Heart left ventricle (tissue), 16 donors: ENCODE results near the gene SLC5A2. TPM values are rescaled to one million over a fixed set of nuclear protein-coding genes. Genes with fewer than 3 reads are reported as not detected.

Experiments
- ATAC-seq, 4 donors: fragments of 200-7000 bp; cut with Tn5 transposase; one replicate each; pipeline ENCODE4 v1.9.1; 2020 to 2022; ENCODE audit warnings: moderate library complexity in 4 of 4, mild to moderate bottlenecking in 3 of 4, moderate number of reproducible peaks in 1 of 4
- DNase-seq, 5 donors: peaks; one replicate each; pipeline ENCODE4 v3.0.0-alpha.2; 2020
- H3K27ac ChIP-seq, 12 donors: fragments of 200-600 bp; sonication (generic) in 4 of 12; one replicate each; pipeline versions ENCODE4 v1.5.0 to v1.8.0; 2016 to 2022; ENCODE audit warnings: mild to moderate bottlenecking in 2 of 12
- H3K27me3 ChIP-seq, 9 donors: fragments of 200-600 bp; sonication (generic) in 2 of 9; one replicate each; pipeline versions ENCODE4 v1.5.1 to v1.8.0; 2016 to 2022; ENCODE audit warnings: mild to moderate bottlenecking in 3 of 9
- H3K36me3 ChIP-seq, 9 donors: fragments of 200-600 bp; sonication (generic) in 2 of 9; one replicate each; pipeline versions ENCODE4 v1.5.0 to v1.8.0; 2018 to 2022; ENCODE audit warnings: mild to moderate bottlenecking in 2 of 9
- H3K4me1 ChIP-seq, 12 donors: fragments of 200-600 bp; sonication (generic) in 4 of 12; one replicate each; pipeline versions ENCODE4 v1.5.0 to v1.8.0; 2016 to 2022; ENCODE audit warnings: mild to moderate bottlenecking in 3 of 12
- H3K4me3 ChIP-seq, 12 donors: fragments of 200-600 bp; sonication (generic) in 4 of 12; one replicate each; pipeline versions ENCODE4 v1.5.0 to v1.8.0; 2017 to 2022; ENCODE audit warnings: mild to moderate bottlenecking in 9 of 12, moderate library complexity in 4 of 12
- H3K9me3 ChIP-seq, 12 donors: fragments of 200-600 bp; sonication (generic) in 4 of 12; one replicate each; pipeline versions ENCODE4 v1.5.0 to v1.8.0; 2016 to 2022; ENCODE audit warnings: mild to moderate bottlenecking in 1 of 12
- POLR2A ChIP-seq, 2 donors: fragments of 450-650 bp; IDR thresholded peaks; one replicate each; pipeline ENCODE4 v1.6.1; 2017; ENCODE audit warnings: antibody characterized with exemption in 2 of 2, mild to moderate bottlenecking in 2 of 2, moderate library complexity in 2 of 2
- WGBS, 4 donors: extraction: QIAGEN DNeasy Blood & Tissue Kit in 2 of 4; methylation state at CpG; one replicate each; pipeline versions ENCODE4 v1.1.5 to v1.1.7; 2013 to 2018; 5-methylcytosine and 5-hydroxymethylcytosine counted together
- intact Hi-C, 10 donors: fragments of 100-400 bp; cut with DNase I; formaldehyde crosslinking; loops; one replicate each; pipeline versions ENCODE4 v1.11.1 to v1.14.2; 2022
- polyA plus RNA-seq, 2 donors: library from polyadenylated mRNA; stranded (reverse); fragments of 200-250 nt; gene quantifications; one replicate each; pipeline ENCODE4 v1.2.3, GENCODE V29; 2013
- total RNA-seq, 9 donors: library from RNA; depleted of rRNA in 2 of 9; stranded (reverse); fragments of >200 nt in 2 of 9; fragmentation: NEBNext Ultra II Directional in 3 of 9; extraction: Animal tissue kit (Norgen Biotek cat#: 25700) in 3 of 9; gene quantifications; one replicate each; pipeline versions ENCODE4 v1.1.0 to v1.2.4, GENCODE V29; 2016 to 2023
- TF ChIP-seq, protein P1 (sequence below), 12 donors: fragments of 200-600 bp; sonication (generic) in 4 of 12; IDR thresholded peaks; one replicate each; pipeline versions ENCODE4 v1.5.0 to v1.8.0; 2018 to 2022; ENCODE audit warnings: antibody characterized with exemption in 12 of 12, mild to moderate bottlenecking in 5 of 12
- donor health status: ischemic (EF 13 %, LVEDD 7.1; RV severe dilation, severe dysfunction).
- donor health status: healthy with polysubstance abuse.
- donor health status: DM: no; HTN: yes; CAD: no.
- donor health status: DM: no; HTN: no; CAD: no.
- donor health status: ischemic (EF 25% LVEDD 6.9; RV normal size, moderate dysfunction).
- donor health status: ischemic (EF 25% LVEDD 5.7; RV mildly dilated, moderate dysfunction).
- donor health status: healthy.
- donor health status: DM: yes; HTN: yes; CAD: no.
- donor health status: ischemic (EF 35%, LVEDD 5.7; RV mildly dilated, moderate dysfunction).
- donor health status: nonischemic (EF 11% LVEDD 7.7; RV severe dilation, severe dysfunction).
- donor health status: DM: yes; HTN: yes; CAD: no.
- donor health status: PGD.
- donor health status: ischemic (EF 29% LVEDD 5.4; RV normal size, mild dysfunction).
- donor health status: nonischemic (EF 23%, LVEDD 6.1; RV moderate dilation, normal function).

Gene SLC5A2
- total and polyA plus RNA-seq, 11 donors: 0.08 to 0.76 TPM; not detected in 9

DNA sequence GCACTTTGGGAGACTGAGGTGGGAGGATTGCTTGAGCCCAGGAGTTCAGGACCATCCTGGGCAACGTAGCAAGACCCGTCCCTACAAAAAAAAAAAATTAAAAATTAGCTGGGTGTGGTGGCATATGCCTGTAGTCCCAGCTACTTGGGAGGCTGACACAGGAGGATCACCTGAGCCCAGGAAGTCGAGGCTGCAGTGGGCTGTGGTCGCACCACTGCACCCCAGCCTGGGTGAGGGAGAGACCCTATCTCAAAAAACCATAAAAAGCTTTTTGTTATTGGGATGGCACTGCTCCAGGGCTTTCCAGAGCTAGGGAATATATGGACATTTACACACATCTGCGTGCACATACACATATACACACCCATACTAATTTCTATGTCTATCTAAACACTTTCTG is 31.7 kb upstream of the SLC5A2 start:
- Histone ChIP-seq H3K27ac (peak overlapping the region in 1 of 12 donors; percentile 4), H3K4me1 (peaks cover 5 to 51% (median 42%) of the 10 kb centered on the region in 12 donors), H3K9me3 (no peaks in the 10 kb centered on the region), H3K4me3 (no peak overlapping the region), H3K27me3 (no peaks in the 10 kb centered on the region), H3K36me3 (no peaks in the 10 kb centered on the region)
- TF ChIP-seq, protein P1, sequence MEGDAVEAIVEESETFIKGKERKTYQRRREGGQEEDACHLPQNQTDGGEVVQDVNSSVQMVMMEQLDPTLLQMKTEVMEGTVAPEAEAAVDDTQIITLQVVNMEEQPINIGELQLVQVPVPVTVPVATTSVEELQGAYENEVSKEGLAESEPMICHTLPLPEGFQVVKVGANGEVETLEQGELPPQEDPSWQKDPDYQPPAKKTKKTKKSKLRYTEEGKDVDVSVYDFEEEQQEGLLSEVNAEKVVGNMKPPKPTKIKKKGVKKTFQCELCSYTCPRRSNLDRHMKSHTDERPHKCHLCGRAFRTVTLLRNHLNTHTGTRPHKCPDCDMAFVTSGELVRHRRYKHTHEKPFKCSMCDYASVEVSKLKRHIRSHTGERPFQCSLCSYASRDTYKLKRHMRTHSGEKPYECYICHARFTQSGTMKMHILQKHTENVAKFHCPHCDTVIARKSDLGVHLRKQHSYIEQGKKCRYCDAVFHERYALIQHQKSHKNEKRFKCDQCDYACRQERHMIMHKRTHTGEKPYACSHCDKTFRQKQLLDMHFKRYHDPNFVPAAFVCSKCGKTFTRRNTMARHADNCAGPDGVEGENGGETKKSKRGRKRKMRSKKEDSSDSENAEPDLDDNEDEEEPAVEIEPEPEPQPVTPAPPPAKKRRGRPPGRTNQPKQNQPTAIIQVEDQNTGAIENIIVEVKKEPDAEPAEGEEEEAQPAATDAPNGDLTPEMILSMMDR (IDR thresholded peaks at IDR 0.05): no peak
- TF ChIP-seq POLR2A (IDR thresholded peaks at IDR 0.05): no peak
- intact Hi-C loops: loop anchor here in 6 of 10 donors (5.0 to 10.0 kb wide), 9 partner anchors 54 to 496 kb away; partner anchors contain the start of genes ZNF267 (in 2 of the 6), FUS (in 1 of the 6), RUSF1 (in 1 of the 6) and SETD1A (in 1 of the 6)
- whole genome bisulfite sequencing, 4 donors: 86 to 94% (median 88%) methylated on average over 5 of the region's 5 CpGs
- no peak for ATAC-seq
- DNase-seq: peak in 1 of 5 donors; percentile 9

DNA sequence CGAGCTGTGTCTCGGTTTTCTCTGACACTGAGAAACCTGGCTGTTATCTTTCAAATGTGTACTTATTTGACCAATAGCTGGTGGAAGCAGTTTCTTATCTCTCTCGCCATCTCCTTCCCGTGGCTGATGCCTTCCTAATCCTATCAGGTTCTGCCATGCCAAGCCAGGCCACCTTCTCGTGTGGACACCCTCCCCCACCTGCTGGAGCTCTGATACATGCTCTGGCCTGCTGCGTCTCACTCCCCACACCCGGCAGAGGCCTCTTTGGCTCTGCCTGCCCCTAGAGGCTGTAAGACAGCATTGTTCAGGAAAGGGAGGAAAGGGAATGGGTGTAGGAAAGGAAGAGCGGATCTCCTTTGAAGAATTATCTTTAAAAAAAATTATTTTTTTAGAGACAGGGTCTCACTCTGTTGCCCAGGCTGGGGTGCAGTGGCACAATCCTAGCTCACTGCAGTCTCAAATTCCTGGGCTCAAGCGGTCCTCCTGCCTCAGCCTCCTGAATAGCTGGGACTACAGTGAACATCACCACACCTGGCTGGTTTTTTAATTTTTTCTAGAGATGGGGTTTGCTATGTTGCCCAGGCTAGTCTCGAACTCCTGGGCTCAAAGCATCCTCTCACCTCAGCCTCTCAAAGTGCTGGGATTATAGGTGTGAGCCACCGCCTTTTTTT is 31.1 kb upstream of the SLC5A2 start:
- H3K4me3 ChIP-seq: no peak overlapping the region
- DNase-seq (peak in 2 of 5 donors; percentile 72 to 78), ATAC-seq (peak; percentile 43 to 84 (median 79))
- intact Hi-C loops: loop anchor here in 6 of 10 donors (5.0 to 10.0 kb wide), 9 partner anchors 53 to 497 kb away; partner anchors contain the start of genes ZNF267 (in 2 of the 6), FUS (in 1 of the 6), RUSF1 (in 1 of the 6) and SETD1A (in 1 of the 6)
- peak overlapping the region in 8 of 12 donors; percentile 29 to 69 (median 54) for H3K27ac ChIP-seq
- 47 to 54% (median 51%) methylated on average over 11 of the region's 11 CpGs for WGBS, 4 donors
- H3K9me3 ChIP-seq: no peaks in the 10 kb centered on the region
- H3K27me3 ChIP-seq: no peaks in the 10 kb centered on the region
- H3K4me1 ChIP-seq: peaks cover 5 to 56% (median 46%) of the 10 kb centered on the region in 12 donors
- H3K36me3 ChIP-seq: no peaks in the 10 kb centered on the region
- TF ChIP-seq, protein P1 (IDR thresholded peaks at IDR 0.05): peak; percentile 9 to 64 (median 40)
- no peak for TF ChIP-seq POLR2A (IDR thresholded peaks at IDR 0.05)

DNA sequence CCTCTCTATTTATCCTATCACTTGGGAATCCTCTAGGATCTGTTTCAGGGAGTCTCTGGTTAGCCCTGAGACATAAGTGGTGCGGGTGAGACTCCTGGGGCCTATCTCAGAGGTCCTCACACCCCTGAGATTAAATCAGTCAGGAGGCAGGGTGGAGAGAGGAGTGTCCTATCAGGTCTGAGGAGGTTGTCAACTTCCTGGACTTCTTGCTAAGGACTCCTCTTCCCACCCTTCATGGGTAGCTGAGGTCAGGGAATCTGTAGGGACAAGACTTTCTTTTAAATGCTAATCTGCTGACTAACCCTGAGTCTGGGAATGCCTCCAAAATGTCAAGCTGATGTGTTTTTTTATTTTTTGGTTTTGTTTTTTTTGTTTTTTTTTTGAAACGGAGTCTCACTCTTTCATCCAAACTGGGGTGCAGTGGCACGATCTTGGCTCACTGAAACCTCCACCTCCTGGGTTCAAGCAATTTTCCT is 30.3 kb upstream of the SLC5A2 start:
- no peak for TF ChIP-seq POLR2A (IDR thresholded peaks at IDR 0.05)
- TF ChIP-seq, protein P1 (IDR thresholded peaks at IDR 0.05): no peak
- peaks cover 10 to 65% (median 55%) of the 10 kb centered on the region in 12 donors for H3K4me1 ChIP-seq
- H3K4me3 ChIP-seq: no peak overlapping the region
- intact Hi-C loops: loop anchor here in 6 of 10 donors (5.0 to 10.0 kb wide), 9 partner anchors 52 to 498 kb away; partner anchors contain the start of genes ZNF267 (in 2 of the 6), FUS (in 1 of the 6), RUSF1 (in 1 of the 6) and SETD1A (in 1 of the 6)
- DNase-seq: no peak
- no peaks in the 10 kb centered on the region for H3K9me3 ChIP-seq
- no peaks in the 10 kb centered on the region for H3K36me3 ChIP-seq
- ATAC-seq: peak in 3 of 4 donors; percentile 44 to 60 (median 48)
- WGBS, 4 donors: 53 to 66% (median 59%) methylated on average over 3 of the region's 3 CpGs
- H3K27me3 ChIP-seq: no peaks in the 10 kb centered on the region
- peak overlapping the region in 11 of 12 donors; percentile 8 to 69 (median 49) for H3K27ac ChIP-seq
